Muscle layer of colon (tissue), 2 donors: ENCODE results near the gene PVR.
"Not testable (repeated sequence)": the region's sequence is repeated elsewhere in the genome, so short reads cannot be mapped to it uniquely, and the experiment has no call there.

Experiments used
- H3K27ac ChIP-seq: one replicate; pipeline ENCODE4 v1.7.0; 2013; ENCODE audit warnings: low read depth, mild to moderate bottlenecking, low read length, moderate library complexity
- H3K27me3 ChIP-seq, 2 donors: one replicate each; pipeline ENCODE4 v1.7.0; 2013; ENCODE audit warnings: low read length in 2 of 2, mild to moderate bottlenecking in 2 of 2; ENCODE audit not compliant: insufficient read depth in 2 of 2, control insufficient read depth in 1 of 2
- H3K36me3 ChIP-seq: one replicate; pipeline ENCODE4 v1.7.0; 2013; ENCODE audit warnings: mild to moderate bottlenecking, low read length; ENCODE audit not compliant: insufficient read depth
- H3K4me1 ChIP-seq: one replicate; pipeline ENCODE4 v1.7.0; 2013; ENCODE audit warnings: mild to moderate bottlenecking, low read length; ENCODE audit not compliant: insufficient read depth
- H3K4me3 ChIP-seq, 2 donors: one replicate each; pipeline ENCODE4 v1.7.0; 2013; ENCODE audit warnings: low read length in 2 of 2, low read depth in 1 of 2, mild to moderate bottlenecking in 1 of 2, moderate library complexity in 1 of 2
- H3K9ac ChIP-seq: one replicate; pipeline ENCODE4 v1.7.0; 2013; ENCODE audit warnings: low read length
- H3K9me3 ChIP-seq: one replicate; pipeline ENCODE4 v1.7.0; 2013; ENCODE audit warnings: mild to moderate bottlenecking, low read length
- donor health status: abdominal sarcoma.
- donor health status: Adenocarcinoma of cecum.

The PVR gene

DNA sequence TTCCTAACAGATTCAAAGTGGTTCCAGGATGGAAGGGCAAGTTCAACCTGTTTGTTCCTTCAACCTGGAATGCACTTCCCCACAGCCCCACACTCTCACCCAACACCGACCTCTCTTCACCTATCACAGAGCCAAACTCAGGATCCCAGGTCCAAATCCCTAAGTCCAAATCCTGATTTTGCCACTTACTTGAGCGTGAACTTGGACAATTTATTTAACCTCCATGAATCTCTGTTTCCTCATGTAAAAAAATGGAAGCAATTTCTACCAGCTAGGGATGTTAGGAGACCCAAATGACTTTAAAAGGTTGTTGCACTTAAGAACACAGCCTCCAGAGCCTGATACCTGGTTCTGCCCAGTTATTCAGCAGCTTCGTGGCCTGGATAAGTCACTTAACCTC is 35.8 kb upstream of the PVR start:
- Histone ChIP-seq H3K4me3 (no peak overlapping the region), H3K9ac (no peak overlapping the region), H3K27ac (no peak overlapping the region), H3K36me3 (no peaks in the 10 kb centered on the region), H3K27me3 (no peaks in the 10 kb centered on the region), H3K9me3 (no peaks in the 10 kb centered on the region), H3K4me1 (no peaks in the 10 kb centered on the region)

DNA sequence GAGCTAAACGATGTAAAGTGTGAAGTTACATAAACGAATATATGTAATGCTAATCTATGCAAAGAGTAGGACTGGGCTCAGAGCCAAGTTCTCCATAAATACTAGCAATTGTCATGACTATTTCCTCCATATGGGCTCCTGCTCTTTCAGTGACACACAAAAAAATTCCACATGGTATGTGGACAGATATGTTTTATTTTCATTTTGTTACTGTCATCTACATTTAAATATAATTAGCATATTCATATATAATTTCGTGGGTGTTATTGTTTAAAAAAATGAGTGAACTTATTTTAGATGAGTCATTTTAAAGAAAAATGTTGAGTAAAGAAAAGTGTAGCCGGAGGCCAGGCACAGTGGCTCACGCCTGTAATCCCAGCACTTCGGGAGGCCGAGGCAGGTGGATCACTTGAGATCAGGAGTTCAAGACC is 35.3 kb upstream of the PVR start:
- H3K9me3 ChIP-seq, result no peaks in the 10 kb centered on the region
- no peaks in the 10 kb centered on the region for H3K27me3 ChIP-seq
- H3K27ac ChIP-seq, result no peak overlapping the region
- no peak overlapping the region for H3K4me3 ChIP-seq
- H3K36me3 ChIP-seq, result no peaks in the 10 kb centered on the region
- no peak overlapping the region for H3K9ac ChIP-seq
- H3K4me1 ChIP-seq, result no peaks in the 10 kb centered on the region

DNA sequence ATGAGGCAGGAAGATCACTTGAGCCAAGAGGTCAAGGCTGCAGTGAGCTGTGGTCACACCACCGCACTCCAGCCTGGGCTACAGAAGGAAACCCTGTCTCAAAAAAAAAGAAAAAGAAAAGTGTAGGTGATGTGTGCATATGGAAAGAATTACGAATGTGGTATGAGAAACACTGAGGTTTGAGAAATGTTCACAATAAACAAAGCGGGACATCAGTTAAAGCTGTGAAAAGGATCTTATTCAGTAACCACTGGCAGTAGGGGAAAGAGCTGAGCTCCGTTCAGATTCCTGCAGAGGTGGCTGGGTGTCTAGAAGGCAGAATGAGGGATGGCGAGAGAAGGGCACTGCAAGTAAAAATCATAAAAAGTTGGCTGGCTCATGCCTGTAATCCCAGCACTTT is 34.5 kb upstream of the PVR start:
- no peaks in the 10 kb centered on the region for H3K27me3 ChIP-seq
- H3K27ac ChIP-seq, result no peak overlapping the region
- no peak overlapping the region for H3K9ac ChIP-seq
- no peak overlapping the region for H3K4me3 ChIP-seq
- H3K36me3 ChIP-seq, result no peaks in the 10 kb centered on the region
- no peaks in the 10 kb centered on the region for H3K9me3 ChIP-seq
- H3K4me1 ChIP-seq, result no peaks in the 10 kb centered on the region

DNA sequence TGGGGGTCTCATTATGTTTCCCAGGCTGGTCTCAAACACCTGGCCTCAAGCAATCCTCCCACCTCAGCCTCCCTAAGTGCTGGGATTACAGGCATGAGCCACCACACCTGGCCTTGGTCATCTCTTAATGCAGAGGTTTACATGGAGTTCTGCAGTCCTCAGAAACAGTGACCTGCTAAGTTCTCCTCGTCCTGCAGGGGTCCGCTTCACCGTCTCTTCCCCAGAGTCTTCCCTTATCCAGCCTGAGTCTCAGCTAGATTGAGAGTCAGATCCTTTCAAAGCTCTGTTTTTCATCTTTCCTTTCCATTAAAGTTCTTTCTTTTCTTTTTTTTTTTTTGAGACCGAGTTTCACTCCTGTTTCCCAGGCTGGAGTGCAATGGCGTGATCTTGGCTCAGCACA is 33.2 kb upstream of the PVR start:
- H3K4me1 ChIP-seq, H3K27ac ChIP-seq, H3K9me3 ChIP-seq, H3K4me3 ChIP-seq, H3K9ac ChIP-seq, H3K36me3 ChIP-seq, H3K27me3 ChIP-seq: not testable (repeated sequence)

DNA sequence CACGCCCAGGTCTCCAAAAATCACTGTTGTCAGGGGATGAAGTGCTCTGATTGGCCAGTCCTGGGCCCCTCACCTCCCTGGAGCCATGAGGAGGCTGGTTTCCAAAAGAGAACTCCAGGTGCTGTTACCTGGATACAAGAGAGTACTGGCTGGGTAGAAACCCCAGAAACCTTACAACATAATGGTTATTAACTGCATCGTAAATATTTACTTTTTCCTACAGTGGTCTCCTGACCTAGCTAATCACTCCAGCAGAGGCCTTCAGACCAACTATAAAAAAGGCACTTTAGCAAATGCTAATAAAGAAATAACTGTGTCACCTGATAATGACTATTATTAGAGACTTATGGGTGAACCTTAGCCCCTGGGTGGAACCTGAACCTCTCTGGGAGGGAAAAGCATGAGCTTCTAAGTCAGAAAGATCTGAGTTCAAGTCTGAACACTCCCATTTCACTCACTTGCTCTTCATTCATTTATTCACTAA is 31.9 kb upstream of the PVR start:
- no peak overlapping the region for H3K9ac ChIP-seq
- H3K9me3 ChIP-seq, result no peaks in the 10 kb centered on the region
- H3K27me3 ChIP-seq, result no peaks in the 10 kb centered on the region
- no peaks in the 10 kb centered on the region for H3K36me3 ChIP-seq
- no peaks in the 10 kb centered on the region for H3K4me1 ChIP-seq
- no peak overlapping the region for H3K27ac ChIP-seq
- no peak overlapping the region for H3K4me3 ChIP-seq

DNA sequence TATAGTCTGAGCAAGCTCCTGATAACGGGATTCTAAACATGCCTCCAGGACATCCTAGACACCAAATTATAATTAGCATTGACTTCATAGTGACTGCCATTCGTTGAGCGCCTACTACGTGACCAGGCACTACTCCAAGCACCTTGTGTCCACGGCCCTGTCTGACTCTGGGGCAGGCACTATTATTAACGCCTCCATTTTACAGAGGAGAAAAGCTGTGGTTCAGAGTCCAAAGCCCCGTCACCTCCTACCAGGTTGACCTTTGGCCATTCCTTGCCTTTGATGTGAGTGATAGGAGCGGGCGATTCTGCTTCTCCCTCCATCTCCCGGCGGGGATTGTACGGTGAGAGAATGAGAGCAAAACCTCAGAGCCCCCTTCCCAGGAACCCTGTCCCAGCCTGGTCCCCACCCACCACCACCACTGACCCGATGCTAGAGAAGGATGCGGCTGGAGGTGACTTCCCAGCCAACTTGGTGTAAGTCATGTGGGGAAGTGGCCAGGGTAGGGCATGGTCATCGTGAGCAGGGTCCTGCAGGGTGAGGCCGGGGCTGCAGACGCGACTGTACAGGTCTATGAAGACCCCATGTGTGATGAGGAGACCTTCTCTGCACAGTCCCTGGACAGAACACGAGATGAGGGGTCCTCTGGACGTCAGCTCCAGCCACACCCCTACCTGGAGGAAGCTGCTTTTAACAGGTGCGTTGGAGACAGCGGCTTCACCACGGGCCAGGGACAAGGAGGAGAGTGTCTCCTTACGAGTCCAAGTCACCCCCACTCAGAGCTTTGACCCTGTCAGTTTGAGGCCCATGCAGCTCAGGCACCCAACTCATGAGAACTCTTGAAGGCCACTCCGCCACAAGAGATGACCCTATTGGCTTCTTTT is 30.2 kb upstream of the PVR start, which contains the start of gene IGSF23:
Gene IGSF23 (plus strand): TSS at position 269 of the 884 bp plus-strand sequence. CDS start 83 bp downstream, at position 352.
- no peaks in the 10 kb centered on the region for H3K27me3 ChIP-seq
- H3K9ac ChIP-seq, result no peak within 1 kb of the TSS
- H3K4me3 ChIP-seq, result no peak within 1 kb of the TSS
- H3K9me3 ChIP-seq, result no peaks in the 10 kb centered on the region
- H3K4me1 ChIP-seq, result no peaks in the 10 kb centered on the region
- no peaks in the 10 kb centered on the region for H3K36me3 ChIP-seq
- no peak within 1 kb of the TSS for H3K27ac ChIP-seq

DNA sequence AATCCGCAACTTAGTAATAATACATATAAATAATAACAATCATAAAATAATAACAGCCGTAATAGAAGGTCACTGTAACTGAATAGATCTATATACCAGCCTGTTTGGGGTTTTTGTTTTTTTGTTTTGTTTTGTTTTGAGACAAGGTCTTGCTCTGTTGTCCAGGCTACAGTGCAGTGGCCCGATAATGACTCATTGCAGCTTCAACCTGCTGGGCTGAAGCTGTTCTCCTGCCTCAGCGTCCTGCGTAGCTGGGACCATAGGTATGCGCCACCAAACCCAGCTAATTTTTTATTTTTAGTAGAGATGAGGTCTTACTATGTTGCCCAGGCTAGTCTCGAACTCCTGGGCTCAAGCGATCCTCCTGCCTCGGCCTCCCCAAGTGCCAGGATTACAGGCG is 29.4 kb upstream of the PVR start:
- H3K4me1 ChIP-seq, result no peaks in the 10 kb centered on the region
- no peaks in the 10 kb centered on the region for H3K36me3 ChIP-seq
- no peak overlapping the region for H3K4me3 ChIP-seq
- no peaks in the 10 kb centered on the region for H3K9me3 ChIP-seq
- H3K27me3 ChIP-seq, result no peaks in the 10 kb centered on the region
- H3K9ac ChIP-seq, result no peak overlapping the region
- no peak overlapping the region for H3K27ac ChIP-seq

DNA sequence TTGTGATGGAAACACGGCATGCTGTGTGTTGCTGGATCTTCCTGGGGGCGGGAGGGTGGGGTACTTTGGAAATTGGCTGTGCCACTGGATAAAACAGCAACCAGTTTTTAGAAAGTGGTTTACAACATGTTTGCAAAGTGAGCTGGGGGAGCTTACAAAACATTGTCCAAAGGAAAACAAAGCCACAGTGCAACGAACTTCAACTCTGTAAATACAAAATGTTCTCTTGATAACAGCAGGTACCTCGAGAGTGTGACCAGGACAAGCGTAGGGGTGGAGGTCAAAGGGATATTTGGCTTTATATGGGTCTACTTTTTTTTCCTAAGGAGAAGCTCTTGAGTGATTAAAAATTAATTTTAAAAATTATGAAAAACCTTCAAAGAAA is 27.9 kb upstream of the PVR start:
- no peaks in the 10 kb centered on the region for H3K9me3 ChIP-seq
- no peak overlapping the region for H3K4me3 ChIP-seq
- no peaks in the 10 kb centered on the region for H3K36me3 ChIP-seq
- no peak overlapping the region for H3K27ac ChIP-seq
- H3K9ac ChIP-seq, result no peak overlapping the region
- H3K27me3 ChIP-seq, result no peaks in the 10 kb centered on the region
- no peaks in the 10 kb centered on the region for H3K4me1 ChIP-seq

DNA sequence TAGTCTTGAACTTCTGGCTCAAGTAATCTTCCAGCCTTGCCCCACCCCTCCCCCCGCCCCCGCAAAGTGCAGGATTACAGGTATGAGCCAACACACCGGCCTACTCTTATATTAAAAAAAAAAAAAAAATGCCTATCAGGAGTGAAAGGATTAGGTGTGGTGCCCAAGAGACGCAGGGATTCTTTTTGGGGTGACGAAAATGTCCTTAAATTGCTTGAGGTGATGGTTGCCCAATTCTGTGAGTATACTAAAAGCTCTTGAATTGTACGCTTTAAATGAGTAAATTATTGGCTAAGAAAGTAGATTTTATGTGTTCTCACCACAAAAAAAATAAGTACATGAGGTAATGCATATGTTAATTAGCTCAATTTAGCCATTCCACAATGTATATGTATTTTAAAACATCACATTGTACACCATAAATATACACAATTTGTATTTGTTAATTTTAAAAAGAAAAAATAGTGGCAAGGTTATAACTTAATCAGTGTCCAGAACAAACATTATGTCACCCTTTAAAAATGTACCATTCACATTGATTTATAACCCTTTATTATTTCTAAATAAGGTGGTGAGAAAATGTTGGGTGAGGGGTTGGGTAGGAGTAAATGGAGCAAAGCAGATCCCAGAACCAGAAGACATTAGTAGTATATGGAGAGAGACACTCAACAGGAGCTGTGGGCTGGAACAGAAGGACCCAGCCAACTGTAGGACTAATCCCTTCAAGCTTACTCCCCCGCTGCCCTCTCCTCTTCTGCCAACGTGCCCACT is 26.4 kb upstream of the PVR start:
- H3K9ac ChIP-seq, result no peak overlapping the region
- H3K27ac ChIP-seq, result no peak overlapping the region
- no peak overlapping the region for H3K4me3 ChIP-seq
- no peaks in the 10 kb centered on the region for H3K4me1 ChIP-seq
- H3K9me3 ChIP-seq, result no peaks in the 10 kb centered on the region
- no peaks in the 10 kb centered on the region for H3K27me3 ChIP-seq
- no peaks in the 10 kb centered on the region for H3K36me3 ChIP-seq

DNA sequence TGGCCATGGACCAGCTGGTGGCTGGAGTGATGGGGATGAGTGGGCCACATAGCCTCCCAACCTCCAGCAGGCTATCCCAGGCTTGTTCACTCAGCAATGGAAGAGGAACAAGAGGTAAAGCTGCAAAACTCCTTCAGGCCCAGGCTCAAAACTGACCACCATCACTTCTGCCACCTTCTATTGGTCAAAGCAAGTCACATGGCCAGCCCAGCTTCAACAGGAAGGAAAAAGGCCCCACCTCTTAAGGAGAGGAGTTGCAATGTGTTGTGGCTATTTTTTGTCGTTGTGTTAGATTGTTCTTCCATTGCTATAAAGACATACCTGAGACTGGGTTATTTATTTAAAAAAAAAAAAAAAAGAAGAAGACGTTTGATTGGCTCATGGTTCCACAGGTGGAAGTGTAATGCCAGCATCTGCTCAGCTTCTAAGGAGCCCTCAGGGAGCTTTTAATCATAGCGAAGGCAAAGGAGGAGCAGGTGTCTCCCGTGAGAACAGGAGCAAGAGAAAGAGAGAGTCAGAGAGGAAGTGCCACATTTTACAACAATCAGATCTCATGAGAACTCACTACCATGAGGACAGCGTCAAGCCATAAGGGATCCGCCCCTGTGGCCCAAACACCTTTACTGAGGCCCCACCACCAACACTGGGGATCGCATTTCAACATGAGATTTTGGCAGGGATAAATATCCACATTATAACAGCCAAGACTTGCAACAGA is 24.9 kb upstream of the PVR start:
- H3K27ac ChIP-seq, result no peak overlapping the region
- H3K4me3 ChIP-seq, result no peak overlapping the region
- no peaks in the 10 kb centered on the region for H3K9me3 ChIP-seq

DNA sequence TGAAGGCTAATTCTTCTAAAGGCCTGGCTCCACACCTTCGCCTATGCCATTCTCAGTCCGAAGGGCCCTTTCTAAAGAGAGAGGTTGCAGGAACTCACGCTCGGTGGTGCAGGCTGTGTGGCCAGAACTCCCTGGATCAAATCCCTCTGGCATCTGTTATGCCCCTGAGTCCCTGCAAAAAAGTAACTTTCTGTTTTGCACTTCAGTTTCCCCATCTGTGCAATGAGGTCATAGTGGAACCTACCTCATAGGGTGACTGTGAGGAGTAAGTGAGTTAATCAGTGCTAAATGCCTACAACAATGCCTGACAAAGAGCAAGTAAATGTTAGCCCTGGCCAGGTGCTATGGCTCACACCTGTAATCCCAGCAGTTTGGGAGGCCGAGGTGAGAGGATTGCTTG is 23.0 kb upstream of the PVR start:
- no peaks in the 10 kb centered on the region for H3K9me3 ChIP-seq
- H3K36me3 ChIP-seq, result no peaks in the 10 kb centered on the region
- H3K27ac ChIP-seq, result no peak overlapping the region
- no peak overlapping the region for H3K4me3 ChIP-seq
- no peaks in the 10 kb centered on the region for H3K4me1 ChIP-seq
- no peak overlapping the region for H3K9ac ChIP-seq
- H3K27me3 ChIP-seq, result no peaks in the 10 kb centered on the region

More for the DNA sequence above, 24.9 kb upstream of the PVR start:
- no peaks in the 10 kb centered on the region for H3K36me3 ChIP-seq
- H3K27me3 ChIP-seq, result no peaks in the 10 kb centered on the region
- no peaks in the 10 kb centered on the region for H3K4me1 ChIP-seq
- H3K9ac ChIP-seq, result no peak overlapping the region
